Astrocyte (in vitro differentiated cells and primary cell): ENCODE data around the gene PARN. TPM values are rescaled to one million over a fixed set of nuclear protein-coding genes. Genes with fewer than 3 reads are reported as not detected.

Experiments
- DNase-seq: peaks from one replicate; pipeline ENCODE4 v3.0.0-alpha.2; 2010; ENCODE audit warnings: low read depth
- FAIRE-seq: peaks from 2 replicates; lab custom pipeline; 2011; peaks lifted over from hg19 to GRCh38; lab: Jason Lieb, UNC
- H2AFZ ChIP-seq: 2 replicates; pipeline ENCODE4 v1.6.0; 2012; ENCODE audit warnings: low read depth, low read length, inconsistent platforms
- H3K27ac ChIP-seq: 2 replicates; pipeline ENCODE4 v1.5.1; 2011; ENCODE audit warnings: low read depth, low read length, inconsistent platforms
- H3K27me3 ChIP-seq: 2 replicates; pipeline ENCODE4 v1.6.0; 2011; ENCODE audit warnings: low read length, inconsistent platforms; ENCODE audit not compliant: insufficient read depth
- H3K36me3 ChIP-seq: 2 replicates; pipeline ENCODE4 v1.5.1; 2011; ENCODE audit warnings: low read length, inconsistent platforms; ENCODE audit not compliant: insufficient read depth
- H3K4me1 ChIP-seq: 2 replicates; pipeline ENCODE4 v1.5.1; 2011; ENCODE audit warnings: low read length, inconsistent platforms; ENCODE audit not compliant: insufficient read depth
- H3K4me2 ChIP-seq: 2 replicates; pipeline ENCODE4 v1.6.0; 2012; ENCODE audit warnings: low read length, inconsistent platforms
- H3K4me3 ChIP-seq: 2 replicates; pipeline ENCODE4 v1.5.1; 2011; ENCODE audit warnings: low read depth, mild to moderate bottlenecking, low read length, inconsistent platforms; ENCODE audit not compliant: insufficient read depth
- H3K79me2 ChIP-seq: 2 replicates; pipeline ENCODE4 v1.6.0; 2012; ENCODE audit warnings: mild to moderate bottlenecking, low read length, inconsistent platforms; ENCODE audit not compliant: insufficient read depth
- H3K9ac ChIP-seq: 2 replicates; pipeline ENCODE4 v1.6.0; 2012; ENCODE audit warnings: mild to moderate bottlenecking, low read length, inconsistent platforms
- H3K9me3 ChIP-seq: 2 replicates; pipeline ENCODE4 v1.5.1; 2012; ENCODE audit warnings: low read depth, mild to moderate bottlenecking, low read length, inconsistent platforms; ENCODE audit not compliant: insufficient read depth
- H4K20me1 ChIP-seq: 2 replicates; pipeline ENCODE4 v1.6.0; 2012; ENCODE audit warnings: low read length, inconsistent platforms; ENCODE audit not compliant: insufficient read depth
- H3K27ac Mint-ChIP-seq: one replicate; pipeline ENCODE4 v1.8.0; 2021; ENCODE audit warnings: mild to moderate bottlenecking, mixed read lengths; ENCODE audit not compliant: unreplicated experiment
- H3K27me3 Mint-ChIP-seq: one replicate; pipeline ENCODE4 v1.8.0; 2021; ENCODE audit warnings: low read depth, mixed read lengths; ENCODE audit not compliant: unreplicated experiment
- H3K36me3 Mint-ChIP-seq: one replicate; pipeline ENCODE4 v1.8.0; 2021; ENCODE audit warnings: low read depth, mixed read lengths; ENCODE audit not compliant: unreplicated experiment
- H3K4me1 Mint-ChIP-seq: one replicate; pipeline ENCODE4 v1.8.0; 2021; ENCODE audit warnings: low read depth, mixed read lengths; ENCODE audit not compliant: unreplicated experiment
- H3K4me3 Mint-ChIP-seq: one replicate; pipeline ENCODE4 v1.8.0; 2021; ENCODE audit warnings: mild to moderate bottlenecking, moderate library complexity, mixed read lengths; ENCODE audit not compliant: unreplicated experiment
- H3K9me3 Mint-ChIP-seq: one replicate; pipeline ENCODE4 v1.8.0; 2021; ENCODE audit warnings: mild to moderate bottlenecking, mixed read lengths; ENCODE audit not compliant: unreplicated experiment
- CTCF ChIP-seq: IDR thresholded peaks from 2 replicates; pipeline ENCODE4 v1.5.1; 2011; ENCODE audit warnings: low read depth, mild to moderate bottlenecking, inconsistent platforms, low read length, moderate library complexity; ENCODE audit not compliant: insufficient read depth
- EZH2 ChIP-seq: IDR thresholded peaks from 2 replicates; pipeline ENCODE4 v1.6.1; 2012; ENCODE audit warnings: mild to moderate bottlenecking, low read length, inconsistent platforms; ENCODE audit not compliant: insufficient read depth
- total RNA-seq: library from RNA; stranded (reverse); gene quantifications from 2 replicates; pipeline ENCODE4 v1.2.1, GENCODE V29; 2021

Gene PARN
- total RNA-seq, 1 donor from 2014 or later = 26.1 TPM

GRCh38 chr16:14427371-14427948, 202.6 kb downstream of the PARN start:
- H3K9me3 ChIP-seq = no peaks in the 10 kb centered on the region
- Mint-ChIP-seq H3K27me3 (no peaks in the 10 kb centered on the region), H3K36me3 (peaks cover 7% of the 10 kb centered on the region), H3K4me3 (no peak overlapping the region), H3K9me3 (no peaks in the 10 kb centered on the region), H3K27ac (no peak overlapping the region), H3K4me1 (peaks cover 17% of the 10 kb centered on the region)
- H3K27ac ChIP-seq = peak overlapping the region; percentile 33
- DNase-seq (peak; percentile 77), FAIRE-seq (no peak)
- peaks cover 13% of the 10 kb centered on the region for H3K4me1 ChIP-seq
- no peak overlapping the region for H3K4me3 ChIP-seq
- H3K27me3 ChIP-seq = no peaks in the 10 kb centered on the region
- no peak for TF ChIP-seq EZH2
- no peak for TF ChIP-seq CTCF
- H3K79me2 ChIP-seq = no peaks in the 10 kb centered on the region
- no peaks in the 10 kb centered on the region for H3K36me3 ChIP-seq
- H3K4me2 ChIP-seq = peak overlapping the region; percentile 61
- H3K9ac ChIP-seq = peak overlapping the region; percentile 38
- no peak overlapping the region for H2AFZ ChIP-seq
- H4K20me1 ChIP-seq = no peaks in the 10 kb centered on the region

- Mint-ChIP-seq H3K4me3 (no peak overlapping the region), H3K4me1 (peaks cover 17% of the 10 kb centered on the region), H3K27me3 (peaks cover 3% of the 10 kb centered on the region), H3K36me3 (peaks cover 9% of the 10 kb centered on the region), H3K27ac (no peak overlapping the region), H3K9me3 (no peaks in the 10 kb centered on the region)
- Histone ChIP-seq H2AFZ (no peak overlapping the region), H3K4me1 (peaks cover 13% of the 10 kb centered on the region), H3K79me2 (no peaks in the 10 kb centered on the region), H3K4me3 (no peak overlapping the region), H3K27ac (no peak overlapping the region), H3K9me3 (no peaks in the 10 kb centered on the region), H3K36me3 (no peaks in the 10 kb centered on the region), H3K27me3 (no peaks in the 10 kb centered on the region), H3K9ac (no peak overlapping the region), H4K20me1 (no peaks in the 10 kb centered on the region), H3K4me2 (no peak overlapping the region)
- DNase-seq (no peak), FAIRE-seq (no peak)
- TF ChIP-seq CTCF (no peak), EZH2 (no peak)
These were observed 205.5 kb downstream of the PARN start for GRCh38 chr16:14424595-14424994.

GRCh38 chr16:14423344-14423743, 206.7 kb downstream of the PARN start:
- Mint-ChIP-seq H3K36me3 (peaks cover 13% of the 10 kb centered on the region), H3K27ac (no peak overlapping the region), H3K27me3 (peaks cover 4% of the 10 kb centered on the region), H3K4me1 (peaks cover 17% of the 10 kb centered on the region), H3K9me3 (no peaks in the 10 kb centered on the region), H3K4me3 (no peak overlapping the region)
- Histone ChIP-seq H3K4me1 (peaks cover 13% of the 10 kb centered on the region), H3K9ac (no peak overlapping the region), H3K27me3 (no peaks in the 10 kb centered on the region), H3K9me3 (no peaks in the 10 kb centered on the region), H3K79me2 (no peaks in the 10 kb centered on the region), H3K36me3 (no peaks in the 10 kb centered on the region), H3K4me2 (no peak overlapping the region), H3K4me3 (no peak overlapping the region), H4K20me1 (no peaks in the 10 kb centered on the region), H2AFZ (no peak overlapping the region), H3K27ac (no peak overlapping the region)
- DNase-seq = no peak
- FAIRE-seq = no peak
- TF ChIP-seq CTCF = no peak
- no peak for TF ChIP-seq EZH2
